GM18508 (cell line): ENCODE data around the gene ZNF821.
"Not testable (repeated sequence)": the region's sequence is repeated elsewhere in the genome, so short reads cannot be mapped to it uniquely, and the experiment has no call there.

Source experiments
- ATAC-seq: cut with Tn5 transposase; IDR thresholded peaks from one replicate; pipeline ENCODE4 v1.9.1; 2021; ENCODE audit warnings: moderate number of reproducible peaks; ENCODE audit not compliant: insufficient read depth, unreplicated experiment

ZNF821 gene

GRCh38 chr16:71865173-71865863, 18.7 kb downstream of the ZNF821 start:
- ATAC-seq = no peak

DNA sequence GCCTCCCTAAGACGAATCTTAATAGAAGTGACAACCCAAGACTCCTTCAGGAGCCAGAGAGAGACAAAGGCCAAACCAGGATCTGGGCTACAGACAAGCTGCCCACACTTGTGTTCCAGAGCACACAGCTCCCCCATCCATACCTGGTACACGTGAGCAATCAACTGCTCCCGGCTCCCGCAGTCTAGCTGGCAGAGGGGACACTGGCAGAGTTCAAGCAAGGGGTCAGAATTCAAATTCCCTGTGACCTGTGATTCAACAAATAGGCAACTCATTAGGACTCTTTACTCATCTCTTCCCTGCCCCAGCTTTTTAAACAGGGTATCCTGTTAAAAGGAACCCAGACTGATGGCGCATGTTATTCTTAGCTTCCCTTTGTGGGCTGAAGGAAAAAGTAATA, 20.0 kb downstream of the ZNF821 start:
- no peak for ATAC-seq

DNA sequence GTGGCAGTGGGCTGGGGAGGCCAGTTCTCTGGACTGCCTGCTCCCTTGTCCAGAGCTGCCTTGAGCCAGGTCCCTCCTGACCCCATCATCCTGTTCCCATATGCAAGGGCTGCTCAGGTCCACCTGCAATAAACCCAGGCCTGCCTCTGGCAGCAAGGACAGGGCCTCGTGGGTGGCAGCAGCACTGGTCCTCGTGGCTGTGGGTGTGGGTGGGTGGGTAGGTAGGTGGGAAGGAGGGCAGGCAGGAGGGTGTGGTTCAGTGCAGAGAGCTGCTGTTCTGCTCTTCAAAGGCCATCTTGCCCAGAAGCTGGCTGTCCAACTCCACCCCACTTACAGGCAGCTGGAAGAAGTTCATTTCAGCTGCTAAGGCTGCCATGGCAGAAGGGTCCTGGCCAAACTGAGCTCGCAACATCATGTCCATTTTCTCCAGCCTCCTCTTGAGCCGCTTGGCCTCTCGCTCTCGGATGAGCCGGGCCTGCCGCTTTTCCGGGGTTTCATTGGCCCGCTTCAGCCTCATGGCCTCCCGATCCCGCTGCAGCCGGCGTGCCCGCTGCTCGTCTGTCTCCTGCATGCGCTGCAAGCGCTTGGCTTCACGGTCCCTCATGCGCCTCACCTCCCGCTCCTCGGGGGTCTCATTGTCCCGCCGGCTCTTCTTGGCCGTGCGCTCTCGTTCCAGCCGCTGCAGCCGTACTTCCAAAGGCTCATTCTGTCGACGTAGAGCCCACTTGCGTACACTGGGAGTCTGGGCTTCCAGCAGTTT, 24.0 kb downstream of the ZNF821 start:
- no peak for ATAC-seq

- ATAC-seq = no peak
Measured at GRCh38 chr16:71855937-71856662, 27.9 kb downstream of the ZNF821 start.

DNA sequence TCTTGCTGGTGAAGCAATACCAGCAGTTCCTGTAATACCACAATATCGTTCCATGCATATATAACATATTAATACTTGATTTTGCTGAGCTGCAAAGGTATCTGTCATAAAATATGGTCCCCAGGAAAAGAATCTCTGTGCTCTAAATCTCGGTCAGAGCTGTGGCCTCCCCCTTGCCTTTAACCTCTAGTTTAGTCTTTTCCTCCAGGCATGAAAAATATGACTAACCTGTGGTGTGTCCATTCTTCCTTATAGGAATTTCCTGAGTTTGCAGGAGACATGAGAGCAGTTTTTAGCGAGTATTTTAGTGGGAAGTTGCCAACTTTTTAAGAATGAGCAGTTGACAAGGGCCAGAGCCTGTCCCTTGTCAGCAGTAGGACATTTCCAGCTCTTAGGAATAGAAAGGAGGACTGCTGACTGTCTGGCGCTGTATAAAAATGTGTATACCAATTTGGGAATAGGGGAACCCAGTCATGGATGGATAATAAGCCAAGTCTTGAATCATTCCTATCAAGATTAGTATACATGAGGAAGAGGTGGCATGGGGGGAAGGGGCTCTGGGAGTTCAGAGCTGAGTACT, 29.5 kb downstream of the ZNF821 start:
- no peak for ATAC-seq

DNA sequence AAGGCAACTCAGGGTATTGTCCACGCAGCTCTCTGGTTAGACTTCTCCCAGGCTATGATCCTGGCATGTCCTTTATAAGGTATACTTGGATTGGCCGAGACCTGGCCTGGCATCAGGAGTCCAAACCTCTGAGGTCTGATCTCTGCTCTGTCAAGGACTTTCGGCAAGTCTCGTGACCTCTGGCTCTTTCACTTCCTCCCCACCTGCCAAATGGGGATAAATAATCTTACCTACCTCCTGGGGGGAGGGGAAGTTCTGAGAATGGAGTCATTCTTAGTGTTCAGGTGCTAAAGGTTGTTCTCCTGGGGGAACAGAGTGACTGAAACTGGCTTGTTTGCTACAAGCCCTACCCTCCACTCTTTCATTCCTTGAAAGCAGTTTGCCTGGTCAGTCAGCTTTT, 30.6 kb downstream of the ZNF821 start:
- no peak for ATAC-seq

DNA sequence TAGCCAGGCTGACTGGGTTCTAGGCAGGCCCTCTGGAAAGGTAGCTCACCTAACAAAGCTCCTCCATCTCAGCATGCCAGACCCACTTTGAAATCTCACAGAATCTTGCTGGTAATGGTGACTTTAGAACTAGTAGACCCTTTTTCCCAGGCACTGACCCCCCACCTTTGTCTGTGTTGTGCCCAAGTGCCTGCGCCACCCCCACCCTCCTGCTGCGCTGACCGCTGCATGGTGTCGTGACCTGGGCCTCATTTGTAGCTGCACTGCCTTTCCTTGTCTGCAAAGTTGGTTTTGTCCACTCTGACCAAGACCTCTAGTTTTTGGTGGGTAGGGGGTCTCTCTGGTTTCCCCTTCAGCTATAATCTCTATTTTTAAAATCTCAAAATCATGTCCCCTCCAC, 31.4 kb downstream of the ZNF821 start:
- no peak for ATAC-seq

GRCh38 chr16:71852158-71852557, 31.8 kb downstream of the ZNF821 start:
- no peak for ATAC-seq

DNA sequence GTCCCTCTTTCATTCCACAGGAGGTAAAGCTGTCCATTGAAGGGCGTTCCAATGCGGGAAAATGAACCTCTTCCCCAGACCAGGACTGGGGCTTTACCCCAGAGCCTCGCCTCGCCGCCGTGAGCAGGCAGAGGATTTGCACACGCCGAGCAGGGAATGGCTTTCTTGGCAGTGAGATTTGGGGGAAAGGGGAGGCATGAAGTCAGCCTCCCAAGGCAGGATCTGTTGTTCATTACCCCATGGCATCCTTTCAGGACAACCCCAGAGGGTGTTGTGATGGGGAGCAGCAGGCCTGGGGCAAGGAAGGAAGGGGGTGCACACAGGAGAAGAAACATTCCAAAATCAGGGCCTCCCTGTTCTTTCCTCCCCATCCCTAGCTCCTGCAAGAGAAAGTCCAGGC, 32.2 kb downstream of the ZNF821 start:
- ATAC-seq = no peak

DNA sequence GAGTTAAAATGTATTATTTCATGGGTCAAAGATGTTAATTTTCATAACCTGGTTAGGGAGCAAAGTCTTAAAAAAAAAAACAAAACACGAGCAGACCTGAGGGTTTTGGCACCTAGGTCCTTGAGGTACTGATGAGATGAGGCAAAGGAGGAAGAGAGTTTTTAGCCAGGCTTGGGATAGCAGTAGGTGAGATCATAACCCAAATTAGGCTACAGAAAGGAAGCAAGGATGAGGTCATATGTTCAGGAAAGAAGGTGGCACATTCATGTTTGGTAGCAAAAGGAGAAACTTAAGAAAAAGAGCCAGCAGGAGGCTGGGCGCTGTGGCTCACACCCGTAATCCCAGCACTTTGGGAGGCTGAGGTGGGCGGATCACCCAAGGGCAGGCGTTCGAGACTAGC, 35.4 kb downstream of the ZNF821 start:
- no peak for ATAC-seq

- ATAC-seq = no peak
Measured at GRCh38 chr16:71847096-71847495, 36.9 kb downstream of the ZNF821 start.

GRCh38 chr16:71846431-71846830, 37.6 kb downstream of the ZNF821 start:
- no peak for ATAC-seq

DNA sequence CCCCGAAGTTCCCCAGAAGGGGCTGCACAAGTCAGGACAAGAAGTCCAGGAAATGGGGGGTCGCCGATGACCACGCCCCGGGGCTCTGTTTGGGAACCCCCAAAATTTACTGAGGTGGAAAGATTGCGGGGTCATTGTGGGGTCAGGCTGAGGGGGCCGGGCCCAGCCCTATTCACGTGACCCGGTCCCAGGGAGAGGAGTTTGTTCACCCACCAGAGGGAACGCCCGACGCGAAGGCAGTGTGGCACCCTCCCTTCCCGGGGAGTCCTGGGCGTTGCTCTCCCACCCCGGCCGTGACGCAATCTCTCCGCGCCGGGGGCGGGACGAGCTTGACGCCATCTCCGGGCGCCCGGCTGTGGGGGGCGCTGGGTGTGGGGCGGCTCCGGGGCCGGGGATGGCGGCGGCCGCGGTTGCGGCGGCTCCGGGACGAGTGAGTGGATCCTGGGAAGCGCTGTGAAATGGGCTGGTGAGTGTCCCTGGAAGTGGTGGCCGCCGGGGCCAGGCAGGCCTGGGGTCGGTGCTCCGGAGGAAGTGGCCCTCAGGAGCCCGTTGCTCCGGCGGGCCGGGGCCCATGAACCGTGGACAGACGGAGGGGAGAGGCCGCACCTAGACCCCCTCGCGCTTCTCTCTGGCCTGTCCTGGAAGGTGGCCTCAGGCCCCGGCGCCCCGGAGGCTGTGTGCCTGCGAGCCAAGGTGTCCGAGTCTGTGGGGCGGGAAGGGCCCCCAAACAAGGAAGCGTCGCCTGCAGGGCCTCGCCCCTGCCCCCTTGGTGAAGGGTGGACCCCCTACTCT, 38.1 kb downstream of the ZNF821 start, which contains the start of gene ATXN1L:
TSS of gene ATXN1L (plus strand) at position 338 of the 792 bp plus-strand sequence. CDS start 3,765 bp downstream, outside the sequence.
- ATAC-seq = no peak

GRCh38 chr16:71843572-71843971, 40.4 kb downstream of the ZNF821 start:
- no peak for ATAC-seq

GRCh38 chr16:71840052-71840451, 43.9 kb downstream of the ZNF821 start:
- ATAC-seq = no peak

DNA sequence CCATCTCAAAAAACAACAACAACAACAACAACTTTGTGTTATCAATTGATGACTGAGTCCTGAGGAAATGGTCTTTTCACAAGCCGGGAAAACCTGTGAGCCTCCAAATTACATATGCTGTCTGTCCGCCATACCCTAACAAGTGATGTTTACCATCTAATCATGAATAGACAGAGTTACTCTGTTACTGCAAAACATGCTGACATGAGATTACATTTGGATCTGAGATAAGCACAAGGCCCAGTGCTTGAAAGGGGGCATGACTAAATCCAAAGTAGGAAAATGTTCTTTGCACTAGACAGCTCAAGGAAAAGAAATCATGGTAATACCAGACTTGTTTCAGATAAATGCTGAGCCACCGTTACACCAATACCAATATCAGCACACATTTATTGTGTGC, 46.8 kb downstream of the ZNF821 start:
- no peak for ATAC-seq

- no peak for ATAC-seq
Measured at GRCh38 chr16:71834291-71834690, 49.7 kb downstream of the ZNF821 start.

GRCh38 chr16:71832112-71832511, 51.9 kb downstream of the ZNF821 start:
- ATAC-seq = not testable (repeated sequence)

GRCh38 chr16:71831698-71832097, 52.3 kb downstream of the ZNF821 start:
- ATAC-seq = not testable (repeated sequence)

DNA sequence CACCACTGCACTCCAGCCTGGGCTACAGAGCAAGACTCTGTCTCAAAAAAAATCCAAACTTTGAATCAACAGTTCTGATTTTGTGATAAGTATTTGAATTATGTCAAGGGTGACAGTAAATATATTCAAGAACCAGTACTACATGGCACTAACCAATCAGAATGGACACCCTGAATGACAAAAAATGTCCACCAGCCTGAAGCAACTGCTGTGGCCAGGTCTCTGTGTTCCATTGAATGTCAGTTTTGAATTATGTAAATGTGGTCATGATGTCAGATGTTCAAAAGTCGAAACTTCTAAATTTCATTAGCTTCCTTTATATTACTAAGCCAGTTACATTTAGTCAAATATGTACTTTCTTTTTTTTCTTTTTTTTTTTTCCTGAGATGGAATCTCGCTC, 53.6 kb downstream of the ZNF821 start:
- ATAC-seq = no peak
